Glutamatergic neuron (in vitro differentiated cells): ENCODE measurements around the gene HNRNPUL1. TPM values are rescaled to one million over a fixed set of nuclear protein-coding genes. Genes with fewer than 3 reads are reported as not detected.

ENCODE experiments used
- DNase-seq: peaks from one replicate; pipeline ENCODE4 v3.0.0; 2022
- H3K27ac Mint-ChIP-seq: one replicate; pipeline ENCODE4 v1.8.0; 2020; ENCODE audit warnings: mild to moderate bottlenecking, mixed read lengths, inconsistent platforms; ENCODE audit not compliant: unreplicated experiment
- H3K27me3 Mint-ChIP-seq: one replicate; pipeline ENCODE4 v1.8.0; 2020; ENCODE audit warnings: mild to moderate bottlenecking, moderate library complexity, mixed read lengths, inconsistent platforms; ENCODE audit not compliant: unreplicated experiment
- H3K36me3 Mint-ChIP-seq: one replicate; pipeline ENCODE4 v1.8.0; 2020; ENCODE audit warnings: mild to moderate bottlenecking, mixed read lengths, inconsistent platforms; ENCODE audit not compliant: unreplicated experiment
- H3K4me1 Mint-ChIP-seq: one replicate; pipeline ENCODE4 v1.8.0; 2020; ENCODE audit warnings: mild to moderate bottlenecking, low read depth, mixed read lengths, inconsistent platforms; ENCODE audit not compliant: unreplicated experiment
- H3K4me3 Mint-ChIP-seq: one replicate; pipeline ENCODE4 v1.8.0; 2020; ENCODE audit warnings: mild to moderate bottlenecking, mixed read lengths, inconsistent platforms; ENCODE audit not compliant: unreplicated experiment
- H3K9me3 Mint-ChIP-seq: one replicate; pipeline ENCODE4 v1.8.0; 2020; ENCODE audit warnings: mild to moderate bottlenecking, moderate library complexity, mixed read lengths, inconsistent platforms; ENCODE audit not compliant: unreplicated experiment
- total RNA-seq: library from RNA; stranded (reverse); fragmentation: NEBNext Ultra II Directional; extraction: Animal tissue kit (Norgen Biotek cat#: 25700); gene quantifications from one replicate; pipeline ENCODE4 v1.2.1, GENCODE V29; 2021; ENCODE audit not compliant: unreplicated experiment
- TF ChIP-seq, protein P1 (sequence below): fragments of 200-600 bp; sonication (generic); IDR thresholded peaks from one replicate; pipeline ENCODE4 v1.5.0; 2021; ENCODE audit not compliant: partially characterized antibody, unreplicated experiment

Gene HNRNPUL1
- total RNA-seq, 1 donor from 2014 or later = 201 TPM

DNA sequence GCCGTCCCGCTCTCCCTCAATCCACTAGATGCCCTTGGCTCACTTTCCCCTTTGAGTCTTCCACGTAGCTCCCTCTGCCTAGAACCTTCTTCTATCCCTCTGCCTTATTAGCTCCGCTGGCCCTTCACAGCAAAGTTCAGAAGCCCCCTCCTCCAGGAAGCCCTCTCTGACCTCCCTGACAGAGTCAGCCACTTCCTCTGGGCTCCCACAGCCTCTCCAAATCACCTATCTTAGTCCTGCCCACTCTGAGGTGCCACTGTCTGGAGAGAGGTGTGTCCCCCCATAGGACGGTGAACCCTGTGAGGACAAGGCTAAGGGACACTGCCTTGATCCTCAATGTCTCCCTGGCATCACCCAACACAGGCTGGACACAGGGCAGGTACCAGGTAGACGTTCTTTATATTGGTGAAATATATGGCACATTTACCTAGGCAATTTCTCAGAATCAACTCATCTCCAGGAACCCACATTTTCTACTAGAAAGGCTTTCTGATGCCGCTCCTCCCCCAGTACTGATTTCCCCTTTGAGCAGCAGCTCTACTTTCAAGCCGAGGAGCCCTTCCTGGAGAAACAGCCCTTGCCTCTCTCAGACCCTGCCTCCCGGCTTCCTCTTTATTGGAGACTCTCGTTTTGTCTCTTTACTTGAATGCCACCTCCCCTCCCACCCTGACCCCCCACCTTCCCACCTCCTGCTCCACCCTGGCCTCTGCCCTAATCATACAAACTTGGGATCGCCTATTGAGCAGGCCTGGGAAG is 93.0 kb downstream of the HNRNPUL1 start:
- DNase-seq = no peak
- Mint-ChIP-seq H3K4me1 (peaks cover 1% of the 10 kb centered on the region), H3K36me3 (no peaks in the 10 kb centered on the region), H3K4me3 (no peak overlapping the region), H3K27ac (no peak overlapping the region), H3K27me3 (peaks cover 11% of the 10 kb centered on the region), H3K9me3 (peaks cover 8% of the 10 kb centered on the region)
- TF ChIP-seq, protein P1, sequence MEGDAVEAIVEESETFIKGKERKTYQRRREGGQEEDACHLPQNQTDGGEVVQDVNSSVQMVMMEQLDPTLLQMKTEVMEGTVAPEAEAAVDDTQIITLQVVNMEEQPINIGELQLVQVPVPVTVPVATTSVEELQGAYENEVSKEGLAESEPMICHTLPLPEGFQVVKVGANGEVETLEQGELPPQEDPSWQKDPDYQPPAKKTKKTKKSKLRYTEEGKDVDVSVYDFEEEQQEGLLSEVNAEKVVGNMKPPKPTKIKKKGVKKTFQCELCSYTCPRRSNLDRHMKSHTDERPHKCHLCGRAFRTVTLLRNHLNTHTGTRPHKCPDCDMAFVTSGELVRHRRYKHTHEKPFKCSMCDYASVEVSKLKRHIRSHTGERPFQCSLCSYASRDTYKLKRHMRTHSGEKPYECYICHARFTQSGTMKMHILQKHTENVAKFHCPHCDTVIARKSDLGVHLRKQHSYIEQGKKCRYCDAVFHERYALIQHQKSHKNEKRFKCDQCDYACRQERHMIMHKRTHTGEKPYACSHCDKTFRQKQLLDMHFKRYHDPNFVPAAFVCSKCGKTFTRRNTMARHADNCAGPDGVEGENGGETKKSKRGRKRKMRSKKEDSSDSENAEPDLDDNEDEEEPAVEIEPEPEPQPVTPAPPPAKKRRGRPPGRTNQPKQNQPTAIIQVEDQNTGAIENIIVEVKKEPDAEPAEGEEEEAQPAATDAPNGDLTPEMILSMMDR = no peak

Other genes starting within 250 kb of the HNRNPUL1 start
- gene CYP2A13, start 175.9 kb upstream of the HNRNPUL1 start, total RNA-seq = not detected
- gene CYP2F1, start 149.9 kb upstream of the HNRNPUL1 start, total RNA-seq = not detected
- 6.0 TPM for gene CYP2S1, start 71.2 kb upstream of the HNRNPUL1 start, total RNA-seq
- not detected for gene AXL, start 45.1 kb upstream of the HNRNPUL1 start, total RNA-seq
- gene CCDC97, start 45.8 kb downstream of the HNRNPUL1 start, total RNA-seq = 36.7 TPM
- 26.0 TPM for gene TGFB1, start 89.5 kb downstream of the HNRNPUL1 start, total RNA-seq
- 7.6 TPM for gene B9D2, start 99.8 kb downstream of the HNRNPUL1 start, total RNA-seq
- gene TMEM91, start 112.2 kb downstream of the HNRNPUL1 start, total RNA-seq = 52.6 TPM
- gene EXOSC5, start 133.0 kb downstream of the HNRNPUL1 start, total RNA-seq = 18.2 TPM
- 11.0 TPM for gene BCKDHA, start 133.4 kb downstream of the HNRNPUL1 start, total RNA-seq
- 15.9 TPM for gene B3GNT8, start 163.0 kb downstream of the HNRNPUL1 start, total RNA-seq
- gene DMAC2, start 175.5 kb downstream of the HNRNPUL1 start, total RNA-seq = 99.4 TPM
- gene ERICH4, start 178.8 kb downstream of the HNRNPUL1 start, total RNA-seq = not detected